GM13976 (cell line): ENCODE results near the gene ALPP.
"Not testable (repeated sequence)": the region's sequence is repeated elsewhere in the genome, so short reads cannot be mapped to it uniquely, and the experiment has no call there.

ENCODE experiments used
- DNase-seq: peaks from one replicate; pipeline ENCODE4 v3.0.0; 2012; ENCODE audit warnings: low spot score
- CTCF ChIP-seq: IDR thresholded peaks from 2 replicates; pipeline ENCODE4 v1.5.1; 2012; ENCODE audit warnings: borderline replicate concordance, mild to moderate bottlenecking; ENCODE audit not compliant: insufficient read depth; ENCODE audit errors: extremely low read depth, missing control alignments, control extremely low read depth
- in situ Hi-C: fragments of 300-500 bp; cut with MboI; formaldehyde crosslinking; loops from one replicate; pipeline ENCODE4 v1.12.0; 2022; ENCODE audit warnings: low sequenced_read_pairs, mixed read lengths, inconsistent platforms; ENCODE audit not compliant: unreplicated experiment

Gene ALPP

GRCh38 chr2:232378735-232379151 lies at the start of gene ALPP:
Gene ALPP (plus strand): TSS chr2:232378751. CDS start chr2:232378803, 52 bp downstream.
- in situ Hi-C loops, DNase-seq: not testable (repeated sequence)

DNA sequence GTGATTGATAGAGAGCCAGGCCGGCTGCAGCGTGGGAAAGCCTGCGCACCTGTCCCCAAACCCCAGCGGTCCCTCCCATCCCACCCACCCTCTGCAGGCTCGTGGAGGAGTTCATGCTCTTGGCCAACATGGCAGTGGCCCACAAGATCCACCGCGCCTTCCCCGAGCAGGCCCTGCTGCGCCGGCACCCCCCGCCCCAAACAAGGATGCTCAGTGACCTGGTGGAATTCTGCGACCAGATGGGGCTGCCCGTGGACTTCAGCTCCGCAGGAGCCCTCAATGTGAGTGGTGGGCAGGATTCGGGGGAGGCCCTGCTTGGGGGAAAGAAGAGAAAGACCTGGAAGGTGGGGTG lies 48.9 kb upstream of the ALPP start:
- DNase-seq = no peak
- no peak for TF ChIP-seq CTCF
- in situ Hi-C loops = no loop called here

- no peak for DNase-seq
- TF ChIP-seq CTCF = no peak
- in situ Hi-C loops = no loop called here
Measured at GRCh38 chr2:232330068-232330999, 48.2 kb upstream of the ALPP start.

DNA sequence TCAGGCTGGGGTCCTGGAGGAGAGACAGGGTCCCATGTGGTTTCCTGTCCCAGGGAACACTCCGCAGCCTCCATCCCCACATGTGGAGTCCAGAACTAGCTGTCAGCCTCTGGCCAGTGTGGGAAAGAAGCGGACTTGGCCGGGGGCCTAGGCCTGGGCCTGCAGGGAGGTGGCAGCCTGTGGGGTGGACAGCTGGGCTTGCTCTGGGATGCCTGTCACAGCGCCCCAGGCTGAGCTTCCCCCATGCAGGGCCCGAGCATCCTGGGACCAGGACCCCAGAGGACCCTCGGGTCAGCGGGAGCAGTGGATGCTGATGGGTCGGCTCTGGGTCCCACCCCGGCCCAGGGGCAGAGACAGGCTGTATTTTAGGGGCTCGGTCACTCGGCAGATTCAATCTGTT lies 47.5 kb upstream of the ALPP start:
- DNase-seq, in situ Hi-C loops: not testable (repeated sequence)

DNA sequence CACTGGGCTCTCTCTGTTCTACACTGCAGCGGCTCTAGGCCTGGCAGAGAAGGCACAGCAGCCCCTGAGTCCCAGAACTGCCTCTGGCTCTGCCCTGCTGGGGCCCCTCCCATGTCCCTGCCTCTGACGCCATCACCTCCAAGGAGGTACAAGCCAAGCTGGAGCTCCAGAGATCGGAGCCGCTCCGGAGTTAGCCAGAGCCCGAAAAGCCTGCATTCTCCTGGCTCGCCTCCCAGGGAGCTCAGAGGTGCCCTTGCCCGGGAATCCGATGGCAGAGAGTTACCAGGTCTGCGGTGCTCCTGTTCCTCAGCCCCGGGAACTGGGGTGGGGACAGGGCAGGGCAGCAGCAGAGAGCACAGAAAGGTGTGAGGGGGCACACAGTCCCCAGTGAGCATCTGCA lies 46.9 kb upstream of the ALPP start:
- DNase-seq, in situ Hi-C loops: not testable (repeated sequence)

- DNase-seq, in situ Hi-C loops: not testable (repeated sequence)
Measured at GRCh38 chr2:232332244-232332939, 46.2 kb upstream of the ALPP start.

DNA sequence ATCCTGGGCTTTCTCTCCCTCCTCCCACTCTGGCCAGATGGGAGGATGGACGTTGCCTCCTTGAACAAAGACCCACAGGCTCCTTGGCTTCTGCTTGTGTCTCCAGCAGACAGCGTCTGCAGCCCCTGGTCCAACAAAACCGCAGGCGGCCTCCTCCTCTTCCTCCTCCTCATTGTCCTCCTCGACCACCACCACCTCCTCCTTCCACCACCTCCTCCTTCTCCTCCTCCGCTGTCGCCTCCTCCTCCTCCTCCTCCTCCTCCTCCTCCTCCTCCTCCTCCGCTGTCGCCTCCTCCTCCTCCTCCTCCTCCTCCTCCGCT lies 45.7 kb upstream of the ALPP start:
- in situ Hi-C loops = no loop called here
- no peak for TF ChIP-seq CTCF
- no peak for DNase-seq

- DNase-seq = no peak
- in situ Hi-C loops = no loop called here
- peak; percentile 31 for TF ChIP-seq CTCF
Measured at GRCh38 chr2:232333361-232334135, 45.0 kb upstream of the ALPP start.

DNA sequence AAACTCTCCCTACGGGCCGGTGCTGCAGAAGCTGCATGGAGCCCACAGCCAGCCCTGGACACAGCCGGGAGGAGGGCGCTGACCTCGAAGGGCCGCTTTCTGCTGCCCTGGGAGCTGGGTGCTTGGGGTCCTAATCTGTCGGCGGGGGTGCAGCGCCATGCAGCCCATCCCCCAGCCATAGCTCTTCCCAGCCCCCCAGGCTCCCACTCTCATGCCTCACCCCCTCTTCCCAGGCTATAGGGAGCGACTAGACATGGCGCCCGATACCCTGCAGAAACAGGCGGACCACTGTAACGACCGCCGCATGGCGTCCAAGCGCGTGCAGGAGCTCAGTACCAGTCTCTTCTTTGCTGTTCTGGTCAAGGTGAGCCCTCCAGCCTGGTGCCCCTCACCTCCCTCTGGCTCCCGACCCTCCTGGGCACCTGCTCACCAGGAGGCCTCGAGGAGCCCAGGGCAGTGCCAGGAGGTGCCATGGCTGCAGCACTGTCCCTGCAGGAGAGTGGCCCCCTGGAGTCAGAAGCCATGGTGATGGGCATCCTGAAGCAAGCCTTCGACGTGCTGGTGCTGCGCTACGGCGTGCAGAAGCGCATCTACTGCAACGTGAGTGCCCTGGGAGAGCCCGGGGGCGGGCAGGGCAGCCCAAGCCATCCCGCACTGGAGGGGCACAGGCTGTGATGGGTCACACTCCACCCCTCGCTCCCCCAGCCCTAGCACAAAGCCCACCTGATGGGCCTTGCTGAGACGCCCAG lies 44.2 kb upstream of the ALPP start:
- in situ Hi-C loops, DNase-seq: not testable (repeated sequence)

- DNase-seq, in situ Hi-C loops: not testable (repeated sequence)
Measured at GRCh38 chr2:232334885-232335205, 43.7 kb upstream of the ALPP start.
